HG03108 (cell line): ENCODE measurements around the gene LRRTM3.

ENCODE experiments used
- ATAC-seq: cut with Tn5 transposase; IDR thresholded peaks from one replicate; pipeline ENCODE4 v1.9.1; 2021; ENCODE audit warnings: moderate library complexity; ENCODE audit not compliant: unreplicated experiment

LRRTM3 gene

DNA sequence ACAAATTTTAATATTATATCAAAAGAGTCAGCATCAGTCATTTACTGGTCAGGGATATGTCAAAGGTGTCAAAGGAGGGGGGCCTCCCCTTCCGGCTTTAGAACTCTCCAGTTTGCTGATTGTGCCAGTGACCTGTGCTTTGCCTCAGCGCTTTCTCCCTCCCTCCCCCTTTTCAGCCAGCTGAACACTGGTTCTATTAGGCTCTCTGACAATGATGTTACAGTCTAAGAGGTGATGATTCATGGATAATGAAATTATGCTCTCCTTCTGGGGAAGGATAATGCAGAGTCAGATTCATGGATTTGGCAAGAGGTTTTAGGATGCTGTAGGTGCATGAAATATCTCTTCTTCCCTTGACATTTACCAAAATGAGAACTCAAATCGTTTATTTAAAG is 6.1 kb downstream of the LRRTM3 start:
- ATAC-seq: no peak

DNA sequence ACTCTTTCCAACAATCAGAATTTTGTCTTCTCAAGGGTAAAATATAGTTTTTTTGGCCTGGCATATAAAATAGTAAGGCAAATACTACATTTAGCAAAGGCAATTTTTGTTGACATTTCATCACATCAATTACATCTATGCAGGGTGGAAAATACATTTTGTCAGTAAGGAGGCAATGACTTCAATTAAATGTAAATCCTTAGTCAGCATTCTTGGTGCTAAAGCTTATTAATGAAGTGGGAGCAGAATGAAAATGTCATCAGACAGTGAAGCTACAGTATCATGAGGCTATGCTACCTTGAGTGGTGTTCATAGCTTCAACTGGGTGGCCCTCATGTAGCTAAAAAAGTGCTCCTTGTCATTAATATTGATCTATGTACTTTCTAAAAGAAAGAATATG is 8.9 kb downstream of the LRRTM3 start:
- no peak for ATAC-seq

DNA sequence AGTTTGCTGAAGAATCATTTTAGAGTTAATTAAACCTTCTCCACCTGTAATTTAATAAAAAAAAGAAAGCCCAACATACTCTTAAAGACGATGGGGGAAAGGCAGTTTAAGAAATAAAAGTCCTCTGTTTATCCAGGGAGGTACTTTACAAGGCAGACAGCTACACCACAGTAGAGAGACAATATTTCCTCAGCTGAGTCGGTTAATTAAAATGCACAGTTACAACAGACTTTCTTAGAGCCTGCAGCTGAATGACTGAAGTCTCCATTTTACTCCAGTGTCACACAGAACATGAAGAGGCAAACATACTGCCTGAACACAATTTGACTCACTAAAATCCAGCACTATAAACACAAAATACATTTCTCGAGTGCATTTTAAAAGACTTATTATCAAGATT is 15.1 kb downstream of the LRRTM3 start:
- no peak for ATAC-seq

DNA sequence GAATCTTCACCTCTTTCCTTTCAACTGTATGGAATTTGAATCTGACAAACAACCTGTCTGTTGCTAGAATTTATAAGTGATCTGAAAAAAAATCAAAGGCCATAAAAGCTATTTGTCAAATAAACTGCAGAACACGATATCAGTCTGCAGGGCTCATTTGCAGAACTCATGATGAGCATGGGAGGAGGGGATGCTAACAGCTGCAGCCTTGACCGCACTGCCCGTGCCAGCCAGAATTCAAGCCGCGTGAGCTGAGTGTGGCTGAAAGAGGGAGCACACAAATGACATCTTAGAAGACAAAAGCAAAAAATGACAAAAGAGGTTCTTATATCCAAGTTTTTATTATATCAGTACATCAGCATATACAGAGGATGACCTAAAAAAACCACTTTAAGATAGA is 15.7 kb downstream of the LRRTM3 start:
- ATAC-seq: no peak

DNA sequence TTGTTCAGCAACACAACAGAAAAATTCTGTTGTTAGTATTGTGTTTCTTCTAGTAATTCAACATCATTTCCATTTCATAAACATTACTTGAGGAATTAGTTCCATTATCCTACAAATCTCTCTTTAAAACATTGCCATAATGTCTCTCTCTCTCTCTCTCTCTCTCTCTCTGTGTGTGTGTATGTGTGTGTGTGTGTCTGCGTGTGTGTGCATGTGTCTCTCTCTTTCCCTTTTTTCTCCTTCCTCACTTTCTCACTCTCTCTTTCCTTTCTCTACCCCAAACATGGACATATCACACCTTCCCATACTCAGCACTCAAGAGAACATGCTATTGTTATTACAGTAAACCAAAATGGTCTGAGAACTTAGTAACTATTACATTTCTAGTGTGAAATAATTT is 16.6 kb downstream of the LRRTM3 start:
- no peak for ATAC-seq

DNA sequence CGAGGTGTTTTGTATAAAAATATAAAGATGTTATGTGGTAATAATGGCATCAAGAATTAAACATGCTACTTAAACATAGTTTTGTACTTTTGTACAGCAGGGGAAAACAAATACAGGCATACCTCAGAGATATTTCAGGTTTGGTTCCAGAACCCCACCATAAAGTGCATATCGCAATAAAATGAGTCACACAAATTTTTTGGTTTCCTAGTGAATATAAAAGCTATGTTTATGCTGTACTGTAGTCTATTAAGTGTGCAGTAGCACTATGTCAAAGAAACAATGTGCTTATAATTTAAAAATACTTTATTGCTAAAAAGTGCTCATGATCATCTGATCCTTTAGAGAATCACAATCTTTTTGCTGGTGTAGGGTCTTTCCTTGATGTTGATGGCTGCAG is 17.8 kb downstream of the LRRTM3 start:
- no peak for ATAC-seq

DNA sequence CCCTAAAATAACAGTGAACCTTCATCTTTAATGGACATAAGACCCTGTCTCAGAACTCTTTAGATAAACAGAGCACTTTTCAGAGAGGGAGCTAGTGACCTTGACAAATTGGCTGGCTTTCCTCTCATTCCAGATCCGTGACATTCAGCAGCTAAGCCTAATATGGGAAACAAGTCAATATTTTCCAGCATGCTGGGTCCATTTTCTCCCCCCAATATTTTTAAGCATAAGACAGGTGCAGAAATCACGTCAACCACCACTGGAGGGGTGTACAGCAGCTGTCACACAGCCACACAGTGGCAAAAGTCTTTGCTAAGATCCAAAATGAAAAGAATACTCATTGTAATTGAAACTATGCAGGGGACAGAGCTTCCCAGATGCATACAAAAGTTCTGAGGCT is 26.1 kb downstream of the LRRTM3 start:
- ATAC-seq: no peak

DNA sequence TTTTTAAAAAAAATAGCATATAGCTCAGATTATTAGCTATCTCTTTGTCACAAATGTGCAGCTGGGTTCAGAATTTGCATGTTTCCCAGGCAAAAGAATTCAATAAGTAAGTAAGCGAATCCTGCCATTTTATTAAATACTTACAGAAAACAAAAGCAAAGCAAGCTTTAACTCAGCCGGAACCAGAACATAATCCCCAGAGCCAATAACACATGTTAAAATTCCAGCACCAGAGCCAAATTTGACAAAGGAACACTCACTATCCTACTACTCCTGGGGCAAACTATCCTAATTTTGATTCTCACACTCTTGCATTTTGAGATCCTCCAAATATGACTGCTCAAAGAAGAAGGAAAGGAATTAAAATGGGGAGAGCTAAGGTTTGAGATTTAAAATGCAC is 32.6 kb downstream of the LRRTM3 start:
- ATAC-seq: no peak

DNA sequence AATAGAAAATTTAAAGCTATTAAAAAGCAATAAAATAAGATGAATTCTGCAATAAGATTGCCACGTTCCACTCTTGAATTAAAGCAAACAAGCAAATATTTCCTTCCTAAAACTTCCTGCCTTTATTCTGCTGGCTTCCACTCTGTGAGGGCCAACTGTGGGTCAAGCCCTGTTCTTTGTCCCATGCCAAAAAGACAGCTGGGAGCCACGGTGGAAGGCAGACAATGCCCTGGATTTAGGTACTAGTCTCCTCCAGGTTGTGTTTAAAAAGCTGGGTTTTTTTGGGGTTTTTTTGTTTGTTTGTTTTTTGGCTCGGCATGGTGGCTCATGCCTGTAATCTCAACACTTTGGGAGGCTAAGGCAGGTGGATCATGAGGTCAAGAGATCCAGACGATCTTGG is 39.1 kb downstream of the LRRTM3 start:
- ATAC-seq: no peak

DNA sequence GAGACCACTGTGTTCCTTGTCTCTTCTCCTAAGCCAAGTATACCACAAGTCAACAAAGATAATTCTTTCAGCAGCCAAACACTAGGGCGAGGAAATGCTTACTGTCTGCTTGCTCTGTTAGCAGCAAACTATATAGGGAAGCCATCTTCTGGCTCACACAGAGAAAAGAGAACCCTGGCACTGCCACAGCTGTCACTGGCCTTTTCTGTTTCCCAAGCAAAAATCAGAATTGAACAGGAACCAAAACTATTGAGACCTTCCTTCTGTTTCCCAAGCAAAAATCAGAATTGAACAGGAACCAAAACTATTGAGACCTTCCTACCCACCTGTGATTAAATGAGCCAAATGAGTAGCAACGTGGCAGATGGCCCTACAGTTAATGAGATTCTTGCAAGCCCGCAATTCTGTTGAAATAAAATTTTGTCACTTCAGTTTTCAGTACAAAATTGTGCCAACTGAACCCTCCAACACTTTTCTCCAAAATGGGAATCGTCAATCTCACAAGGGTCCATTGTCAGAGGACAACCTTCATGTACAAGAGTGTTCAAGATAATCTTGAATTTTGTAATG is 54.5 kb downstream of the LRRTM3 start:
- no peak for ATAC-seq

DNA sequence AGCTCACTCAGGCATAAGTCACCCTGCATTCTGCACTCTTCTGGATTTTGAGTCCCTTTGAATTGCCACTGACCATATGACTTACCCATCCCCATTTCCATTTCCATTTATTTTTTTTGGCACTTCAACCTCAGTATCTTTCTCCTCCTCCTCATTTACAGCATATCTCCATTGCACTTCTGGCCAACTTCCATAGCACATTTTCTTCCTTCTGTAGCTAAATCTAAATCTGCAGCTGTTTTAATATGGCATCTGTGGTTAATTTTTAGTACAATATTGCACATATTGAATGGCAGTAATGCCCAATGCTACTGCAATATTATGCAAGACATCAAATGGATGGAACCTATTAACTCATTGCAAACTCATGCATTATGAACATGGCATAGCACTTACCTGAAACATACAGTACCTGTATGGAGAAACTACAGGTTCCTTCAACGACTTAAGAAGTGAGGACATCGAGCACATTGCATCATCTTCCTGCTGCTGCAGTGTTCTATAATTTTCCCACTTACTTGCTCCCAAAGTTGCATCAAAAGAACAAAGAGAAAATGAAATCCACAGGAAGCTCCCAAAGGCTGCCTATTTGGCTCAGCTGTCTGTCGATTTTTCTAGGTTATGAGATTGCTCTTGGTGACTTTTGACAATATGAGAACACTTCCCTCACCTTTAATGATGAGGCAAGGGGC is 55.7 kb downstream of the LRRTM3 start:
- ATAC-seq: no peak

DNA sequence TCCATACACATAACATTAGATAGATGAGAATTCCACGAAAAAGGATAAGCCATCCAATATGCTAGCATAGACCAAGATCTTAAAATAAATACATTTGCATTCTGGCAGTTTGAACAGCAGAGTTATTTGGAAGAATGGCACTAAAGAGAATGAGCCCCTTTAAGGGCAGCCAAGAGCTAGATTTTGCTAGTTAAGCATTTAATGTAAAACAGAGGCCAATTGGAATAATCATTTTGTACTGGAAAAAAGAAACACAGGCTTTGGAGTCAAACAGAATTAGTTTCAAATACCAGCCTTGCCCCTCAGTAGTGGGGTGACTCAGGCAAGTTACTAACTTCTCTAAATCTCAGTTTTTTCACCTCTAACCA is 56.2 kb downstream of the LRRTM3 start:
- no peak for ATAC-seq

DNA sequence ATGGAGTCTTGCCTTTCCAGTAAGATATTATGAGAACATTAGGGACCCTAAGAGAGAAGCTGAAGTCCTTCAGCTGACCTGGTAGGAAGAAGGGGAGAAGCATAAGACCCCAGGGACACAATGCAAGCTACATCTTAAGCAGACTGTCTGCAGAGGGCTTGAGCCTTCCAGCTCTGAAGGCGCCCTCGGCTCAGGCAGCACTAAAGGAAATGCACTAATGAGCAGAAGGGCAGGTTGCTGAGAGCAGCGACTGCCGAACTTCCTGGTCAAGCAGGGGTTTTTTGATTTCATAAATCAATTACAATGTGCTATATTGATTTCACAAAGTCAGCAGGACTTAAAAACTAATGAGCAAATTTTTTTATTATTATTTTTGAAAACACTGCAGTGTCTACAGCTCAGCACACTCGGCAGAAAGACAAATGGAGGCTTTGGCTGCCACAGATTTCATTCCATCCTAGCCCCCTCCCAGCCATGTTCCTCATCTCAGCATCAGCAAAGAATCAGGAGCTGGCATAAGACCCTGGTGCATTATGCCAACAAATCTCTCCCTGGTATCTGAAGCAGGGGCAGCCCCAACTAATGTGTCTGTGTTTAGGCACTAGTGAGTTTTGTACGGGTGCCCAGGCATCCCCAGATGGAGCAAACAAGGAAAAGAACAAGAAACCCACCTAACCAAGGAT is 57.1 kb downstream of the LRRTM3 start:
- no peak for ATAC-seq

DNA sequence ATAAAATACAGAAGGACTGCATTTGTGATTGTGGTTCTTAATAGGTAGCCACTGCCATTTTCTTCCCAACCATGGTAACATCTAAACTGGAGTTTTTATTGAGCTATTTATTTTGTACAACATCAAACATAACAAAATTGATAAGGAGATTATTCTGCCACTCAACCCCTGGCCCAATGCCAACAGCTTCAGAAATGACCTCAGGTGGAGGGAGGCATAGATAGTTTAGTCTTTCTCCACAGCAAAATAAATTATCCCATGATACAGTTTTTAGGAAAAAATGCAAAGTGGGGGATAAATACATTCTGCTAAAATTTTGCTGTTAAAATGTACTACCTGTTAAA is 57.6 kb downstream of the LRRTM3 start:
- ATAC-seq: no peak

DNA sequence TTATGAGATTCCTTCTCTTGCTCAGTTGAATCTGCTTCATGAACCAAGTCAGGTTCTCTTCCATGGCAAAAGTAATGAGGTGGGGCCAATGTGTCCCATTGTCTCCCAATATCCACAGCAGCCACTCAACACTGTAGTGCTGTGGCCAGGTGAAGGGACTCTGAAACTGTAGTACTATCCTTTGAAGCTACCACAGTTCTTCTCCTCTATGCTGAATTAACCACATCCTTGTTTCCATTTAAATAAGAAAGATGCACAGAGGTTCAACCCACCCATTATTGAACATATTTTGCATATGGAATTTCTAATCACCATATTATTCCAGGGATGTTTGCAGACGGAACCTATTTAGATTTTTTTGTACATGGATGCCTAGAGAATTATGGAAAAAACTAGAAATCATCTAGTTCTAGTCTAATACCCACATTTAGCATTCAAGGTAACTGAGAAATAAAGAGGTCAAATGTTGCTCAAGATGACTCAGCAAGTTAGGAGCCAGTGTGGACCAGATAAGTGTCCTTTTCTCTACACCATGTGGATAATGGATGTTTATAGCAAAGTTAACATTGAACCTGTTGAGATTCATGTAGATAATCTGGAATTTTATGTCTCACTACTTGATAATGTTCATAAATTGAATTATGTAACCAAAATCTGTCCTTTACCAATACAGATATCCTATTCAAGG is 64.5 kb downstream of the LRRTM3 start:
- no peak for ATAC-seq

DNA sequence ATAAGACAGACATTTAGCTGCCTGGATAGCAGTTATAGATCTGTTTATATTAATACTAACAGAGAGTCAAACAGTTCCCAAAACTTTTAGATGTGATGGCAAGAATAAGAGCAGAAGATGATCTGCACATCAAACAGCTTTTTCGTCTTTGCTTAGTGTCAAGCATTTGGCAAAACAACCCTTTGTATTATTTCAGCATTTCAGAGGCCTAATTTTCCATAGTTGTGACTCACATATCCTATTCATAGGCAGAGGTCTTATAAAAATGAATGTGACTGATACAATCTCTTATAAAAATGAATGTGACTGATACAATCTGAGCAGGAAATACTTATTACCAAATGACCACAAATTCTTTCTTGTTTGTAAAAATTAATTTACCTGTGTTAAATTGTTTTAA is 71.2 kb downstream of the LRRTM3 start:
- no peak for ATAC-seq

DNA sequence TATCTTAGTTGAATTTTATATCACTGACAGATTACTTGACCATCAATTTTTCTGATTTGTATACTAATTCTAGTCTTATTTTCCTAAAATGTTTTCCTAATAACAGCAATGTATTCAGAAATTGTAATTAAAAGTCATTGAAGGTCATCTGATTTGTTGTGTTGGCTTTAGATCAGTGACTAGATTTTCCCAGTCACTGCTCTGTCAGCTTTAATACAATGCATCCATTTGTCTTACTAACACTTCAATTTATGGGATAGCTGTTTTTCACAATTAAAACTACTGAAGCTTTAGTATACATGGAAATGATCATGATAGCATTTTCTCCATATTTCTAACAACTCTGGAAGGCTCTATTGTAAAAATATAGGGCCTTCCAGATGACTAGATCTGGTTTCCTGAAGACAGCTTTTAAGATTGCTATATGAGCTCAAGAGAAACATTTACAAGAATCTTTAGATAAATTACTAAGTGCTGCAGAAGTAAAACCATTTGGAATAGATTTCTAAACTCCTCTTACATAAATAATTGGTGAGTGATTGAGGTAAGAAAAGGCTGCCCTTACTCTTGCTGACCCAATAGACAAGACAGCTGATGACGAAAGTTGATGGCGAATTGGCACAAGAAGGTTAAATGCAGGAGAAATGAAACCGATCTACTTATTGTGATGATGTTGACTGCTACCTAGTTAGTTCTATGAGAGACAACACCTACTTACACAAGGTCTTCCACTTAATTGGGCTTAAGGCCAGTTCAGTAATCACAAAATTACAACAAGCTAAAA is 74.1 kb downstream of the LRRTM3 start:
- no peak for ATAC-seq

DNA sequence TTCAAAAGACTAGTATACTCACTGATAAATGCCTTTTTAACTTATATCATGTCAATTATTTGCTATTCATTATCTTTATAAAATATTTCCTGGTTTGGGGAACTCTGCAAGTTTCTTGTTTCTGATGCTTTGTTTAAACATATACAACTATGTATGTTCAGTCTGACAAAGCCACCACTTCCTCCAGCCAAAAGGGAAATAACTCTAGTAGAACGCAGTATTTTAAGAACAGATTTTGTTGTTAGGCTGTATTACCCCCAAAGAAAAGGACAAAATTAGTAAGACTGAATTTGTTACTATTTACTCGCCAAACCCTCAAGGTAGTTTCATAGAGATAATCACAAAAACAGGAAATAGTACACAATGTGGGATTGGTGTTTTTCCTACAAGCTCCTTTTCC is 78.9 kb downstream of the LRRTM3 start:
- no peak for ATAC-seq

DNA sequence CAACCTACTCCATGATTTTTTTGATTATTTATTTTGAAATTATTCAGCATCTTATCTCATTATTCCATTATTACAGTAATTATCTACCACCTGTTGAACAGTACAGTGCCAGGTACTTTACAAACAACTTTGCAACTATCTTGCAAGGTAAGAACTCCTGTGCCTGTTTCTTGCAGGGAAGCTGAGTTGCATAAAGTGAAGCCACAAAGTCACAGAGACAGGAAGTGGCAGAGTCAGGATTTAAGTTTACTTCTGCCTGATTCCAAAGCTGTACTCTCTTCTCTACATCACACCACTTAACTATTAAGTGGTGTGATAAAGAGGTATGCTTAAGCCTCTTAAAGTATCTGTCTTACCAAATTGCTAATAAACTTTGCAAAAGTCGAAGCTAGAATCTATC is 80.1 kb downstream of the LRRTM3 start:
- no peak for ATAC-seq

DNA sequence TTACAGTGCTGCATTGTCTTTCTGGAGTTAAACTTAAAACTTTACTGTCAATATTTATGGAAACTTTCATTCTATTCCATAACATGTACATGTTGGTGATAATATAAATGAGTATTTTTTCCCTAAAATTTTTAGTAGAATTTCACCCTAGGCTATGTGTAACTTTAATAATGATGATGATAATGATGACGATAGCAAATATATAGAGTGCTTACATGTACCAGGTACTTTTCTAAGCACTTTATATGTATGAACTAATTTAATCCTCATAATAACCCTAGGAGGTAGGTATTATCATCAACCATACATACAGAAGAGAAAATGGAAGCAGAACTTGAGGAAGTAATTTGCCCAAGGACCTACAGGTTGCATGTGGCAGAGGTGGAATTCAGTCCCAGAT is 85.6 kb downstream of the LRRTM3 start:
- no peak for ATAC-seq

DNA sequence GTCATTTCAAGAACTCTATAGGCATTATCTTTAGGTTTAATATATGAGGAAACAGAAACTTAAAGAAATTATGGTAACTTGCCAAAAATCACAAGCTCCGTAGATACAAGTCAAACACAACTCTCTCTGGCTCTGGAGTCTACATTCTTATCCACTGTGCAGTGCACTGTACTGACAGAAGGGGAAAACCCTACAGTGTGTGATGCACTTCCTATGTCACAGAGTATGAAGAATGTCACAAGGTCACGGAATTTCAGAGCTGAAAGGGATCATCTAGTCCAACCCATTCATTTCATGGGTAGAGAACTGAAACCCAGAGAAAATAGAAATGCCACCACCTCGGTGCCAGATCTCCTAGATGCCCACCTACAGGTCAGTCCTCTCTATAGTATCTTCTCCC is 86.1 kb downstream of the LRRTM3 start:
- no peak for ATAC-seq
